Non-pigmented ciliary epithelial cell (primary cell): ENCODE results near the gene PISD.

Source experiments
- DNase-seq: peaks from one replicate; pipeline ENCODE4 v3.0.0-alpha.2; 2010; ENCODE audit warnings: low read depth

The PISD gene

DNA sequence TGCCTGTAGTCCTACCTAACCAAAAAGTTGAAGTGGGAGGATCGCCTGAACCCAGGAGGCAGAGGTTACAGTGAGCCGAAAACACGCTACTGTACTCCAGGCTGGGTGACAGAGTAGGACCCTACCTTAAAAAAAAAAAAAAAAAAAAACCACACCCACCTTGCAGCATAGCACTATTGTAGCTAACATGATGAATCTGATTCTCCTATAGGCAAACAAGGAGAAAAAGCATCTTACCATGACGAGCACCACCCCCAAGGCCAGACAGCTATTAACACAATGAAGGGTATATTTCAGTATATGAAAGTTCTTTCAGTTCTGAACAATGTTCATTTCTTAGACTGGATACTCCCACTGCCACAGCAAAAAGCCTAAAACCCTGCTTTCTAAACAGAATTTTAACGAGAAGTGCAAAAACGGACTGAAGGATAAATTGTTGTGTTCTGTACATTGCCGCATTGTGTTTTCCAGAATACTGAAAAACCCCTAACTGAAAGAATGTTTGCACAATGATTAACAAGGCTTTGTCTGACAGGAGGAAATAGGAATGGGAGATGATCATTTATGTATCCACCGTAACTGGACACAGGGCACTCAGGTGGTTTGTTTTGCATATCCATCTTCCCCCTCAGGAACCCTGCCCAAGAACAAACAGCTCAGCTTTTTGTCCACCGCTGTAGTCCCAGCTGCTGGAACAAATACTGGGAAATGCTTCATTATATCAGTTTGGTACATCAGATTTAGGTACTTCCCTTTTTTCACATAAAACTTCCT, 8.9 kb downstream of the PISD start:
- DNase-seq, result no peak

DNA sequence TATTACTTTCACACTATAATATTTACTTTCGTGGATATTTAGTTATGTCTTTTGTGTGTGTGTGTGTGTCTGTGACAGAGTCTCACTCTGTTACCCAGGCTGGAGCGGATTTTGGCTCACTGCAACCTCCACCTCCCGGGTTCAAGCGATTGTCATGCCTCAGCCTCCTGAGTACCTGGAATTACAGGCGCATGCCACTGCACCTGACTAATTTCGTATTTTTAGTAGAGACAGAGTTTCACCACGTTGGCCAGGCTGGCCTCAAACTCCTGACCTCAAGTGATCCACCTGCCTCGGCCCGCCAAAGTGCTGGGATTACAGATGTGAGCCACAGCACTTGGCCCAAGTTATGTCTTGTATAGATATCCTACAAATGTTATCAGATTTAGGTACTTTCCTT, 9.9 kb downstream of the PISD start:
- no peak for DNase-seq

DNA sequence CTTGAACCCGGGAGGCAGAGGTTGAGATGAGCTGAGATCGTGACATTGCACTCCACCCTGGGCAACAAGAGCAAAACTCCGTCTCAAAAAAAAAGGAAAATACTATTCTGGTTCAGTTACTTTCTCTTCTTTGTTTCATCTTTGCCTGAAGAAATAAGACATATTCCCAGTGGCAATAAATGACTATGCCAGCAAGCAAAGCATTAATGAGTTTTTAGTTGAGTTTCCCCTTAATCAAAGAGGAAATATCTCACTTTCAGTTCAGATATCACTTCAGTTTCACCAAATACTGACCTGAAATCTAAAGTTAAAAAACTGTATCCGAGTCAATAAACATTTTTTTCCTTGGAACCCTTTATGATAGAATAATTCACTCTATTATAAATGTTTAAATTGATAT, 10.4 kb downstream of the PISD start:
- DNase-seq, result no peak

DNA sequence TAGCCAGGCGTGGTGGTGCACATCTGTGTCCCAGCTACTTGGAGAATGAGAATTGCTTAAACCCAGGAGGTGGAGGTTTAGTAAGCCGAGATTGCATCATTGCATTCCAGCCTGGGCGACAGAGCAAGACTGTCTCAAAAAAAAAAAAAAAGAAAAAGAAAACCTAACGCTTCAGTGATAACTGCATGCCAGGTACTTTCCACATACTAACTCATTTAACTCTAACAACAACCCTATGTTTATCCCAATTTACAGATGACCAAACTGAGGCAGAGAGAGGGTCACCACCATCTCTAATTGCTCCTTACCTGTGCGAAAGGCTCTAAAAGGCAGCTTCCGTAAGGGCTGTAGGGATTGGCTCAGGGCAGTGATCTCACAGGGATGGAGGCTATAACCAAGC, 11.6 kb downstream of the PISD start:
- no peak for DNase-seq

- DNase-seq, result peak; percentile 81
Measured at GRCh38 chr22:31647523-31648320, 14.3 kb downstream of the PISD start.

- no peak for DNase-seq
Measured at GRCh38 chr22:31647066-31647465, 14.9 kb downstream of the PISD start.

- DNase-seq, result peak; percentile 96
Measured at GRCh38 chr22:31646186-31647019, 15.6 kb downstream of the PISD start.

GRCh38 chr22:31639436-31640039, 22.5 kb downstream of the PISD start:
- DNase-seq, result no peak

DNA sequence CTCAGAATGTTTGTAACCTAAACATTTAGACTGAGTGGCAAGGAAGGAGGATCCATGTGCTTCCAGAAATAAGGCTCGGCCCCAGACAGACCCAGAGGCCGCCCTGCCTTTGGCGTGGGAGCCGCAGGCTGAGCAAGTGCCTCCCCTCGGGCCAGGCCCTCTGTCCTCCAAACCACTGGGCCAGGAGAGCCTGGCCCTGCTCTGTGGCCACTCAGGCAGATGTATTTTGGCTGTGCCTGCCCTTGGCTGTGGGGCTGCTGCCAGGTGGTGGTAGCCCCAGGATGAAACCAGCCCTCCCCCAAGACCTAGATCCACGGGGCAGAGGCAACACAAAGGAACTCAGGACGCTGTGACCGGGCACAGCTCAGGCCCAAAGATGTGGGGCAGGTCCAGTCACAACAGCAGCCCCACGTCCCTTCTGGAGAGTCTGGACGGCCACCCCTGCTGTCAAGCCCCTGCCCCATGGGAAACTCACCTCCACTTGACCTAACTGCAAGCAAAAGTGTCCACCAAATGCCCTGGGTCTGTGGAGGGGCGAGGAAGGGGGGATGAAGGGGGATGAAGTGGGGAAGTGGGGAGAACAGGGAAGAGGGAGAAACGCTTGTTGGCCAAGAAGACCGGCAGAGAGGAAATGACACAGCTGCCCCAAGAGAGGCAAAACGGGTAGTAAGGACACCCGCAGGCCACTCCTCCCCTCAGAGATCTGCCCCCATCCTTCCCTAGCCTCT, 24.0 kb downstream of the PISD start:
- no peak for DNase-seq

- DNase-seq, result no peak
Measured at GRCh38 chr22:31637447-31637890, 24.5 kb downstream of the PISD start.

DNA sequence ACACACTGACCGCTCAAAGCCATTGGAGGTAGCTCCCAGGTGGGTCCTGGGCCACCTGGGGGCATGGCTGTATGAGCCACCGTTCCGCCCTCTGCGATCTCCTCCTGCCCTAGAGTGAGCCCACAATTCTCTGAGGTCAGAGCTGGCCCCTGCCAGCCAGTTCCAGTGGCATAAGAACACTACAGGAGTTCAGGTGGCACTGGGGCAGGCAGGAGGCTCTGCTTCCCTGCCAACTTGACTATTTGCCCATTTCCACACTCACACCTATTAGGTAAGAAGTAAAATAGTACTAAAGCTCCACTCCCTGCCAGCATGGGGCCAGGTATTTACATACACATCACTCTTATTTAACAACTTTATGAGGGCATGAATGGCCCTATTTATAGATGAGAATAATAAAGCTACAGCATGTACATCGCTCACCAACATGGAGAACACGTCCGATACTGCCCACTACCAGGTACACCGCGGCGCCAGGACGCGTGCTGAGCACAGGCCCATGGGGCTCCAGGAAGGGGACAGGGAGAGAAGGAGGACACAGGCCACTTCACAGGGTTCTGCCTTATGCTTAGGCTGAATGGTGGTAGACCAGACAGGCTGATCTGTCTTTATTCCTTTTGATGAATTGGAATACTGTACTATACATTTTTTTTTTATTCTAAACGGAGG, 26.2 kb downstream of the PISD start:
- no peak for DNase-seq

DNA sequence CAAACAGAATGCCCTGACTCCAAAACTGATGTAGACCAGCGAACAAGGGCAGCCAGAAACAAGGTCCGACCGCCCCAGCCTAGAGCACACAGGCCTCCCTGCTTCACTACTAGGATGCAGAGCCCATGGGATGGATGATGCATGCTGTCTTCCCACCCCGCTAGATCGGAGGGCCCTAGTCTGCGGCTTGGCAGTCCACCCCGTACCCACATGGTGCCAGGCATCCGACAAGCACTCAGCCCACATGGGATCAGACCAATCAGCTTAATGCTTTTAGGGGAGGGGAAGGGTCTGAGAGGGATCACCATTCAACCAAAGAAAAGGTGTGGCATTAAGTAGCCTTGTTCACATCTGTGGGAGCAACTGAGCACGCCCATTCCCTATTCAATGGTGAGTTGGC, 30.6 kb downstream of the PISD start:
- no peak for DNase-seq

- DNase-seq, result no peak
Measured at GRCh38 chr22:31630331-31631329, 31.4 kb downstream of the PISD start.

- DNase-seq, result no peak
Measured at GRCh38 chr22:31629741-31630184, 32.3 kb downstream of the PISD start.

GRCh38 chr22:31628969-31629708, 32.9 kb downstream of the PISD start:
- no peak for DNase-seq

- DNase-seq, result no peak
Measured at GRCh38 chr22:31628362-31628761, 33.7 kb downstream of the PISD start.

DNA sequence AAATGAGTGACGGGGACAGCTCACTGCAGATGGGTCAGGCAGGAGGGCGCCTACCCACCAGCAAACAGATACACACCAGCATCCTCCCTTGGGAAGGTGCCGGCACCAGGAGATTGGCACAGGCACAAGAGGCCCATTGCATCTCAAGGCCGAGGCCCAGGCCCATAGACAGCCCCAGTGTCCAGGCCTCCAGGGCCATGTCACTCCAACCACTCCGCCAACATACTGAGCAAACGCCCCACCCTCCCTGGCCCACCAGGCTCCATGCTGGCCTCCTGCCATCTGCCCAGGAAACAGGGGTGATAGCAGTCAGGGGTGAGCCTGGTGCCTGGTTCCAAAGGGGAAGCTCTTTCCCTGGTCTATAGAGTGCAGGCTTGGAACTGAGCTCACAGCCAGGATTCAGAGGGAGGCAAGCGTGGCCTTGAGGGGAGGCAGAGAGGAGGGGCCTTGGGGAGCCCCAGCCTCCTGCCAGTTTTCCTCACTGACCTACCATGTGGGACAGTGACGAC, 34.7 kb downstream of the PISD start:
- DNase-seq, result no peak

DNA sequence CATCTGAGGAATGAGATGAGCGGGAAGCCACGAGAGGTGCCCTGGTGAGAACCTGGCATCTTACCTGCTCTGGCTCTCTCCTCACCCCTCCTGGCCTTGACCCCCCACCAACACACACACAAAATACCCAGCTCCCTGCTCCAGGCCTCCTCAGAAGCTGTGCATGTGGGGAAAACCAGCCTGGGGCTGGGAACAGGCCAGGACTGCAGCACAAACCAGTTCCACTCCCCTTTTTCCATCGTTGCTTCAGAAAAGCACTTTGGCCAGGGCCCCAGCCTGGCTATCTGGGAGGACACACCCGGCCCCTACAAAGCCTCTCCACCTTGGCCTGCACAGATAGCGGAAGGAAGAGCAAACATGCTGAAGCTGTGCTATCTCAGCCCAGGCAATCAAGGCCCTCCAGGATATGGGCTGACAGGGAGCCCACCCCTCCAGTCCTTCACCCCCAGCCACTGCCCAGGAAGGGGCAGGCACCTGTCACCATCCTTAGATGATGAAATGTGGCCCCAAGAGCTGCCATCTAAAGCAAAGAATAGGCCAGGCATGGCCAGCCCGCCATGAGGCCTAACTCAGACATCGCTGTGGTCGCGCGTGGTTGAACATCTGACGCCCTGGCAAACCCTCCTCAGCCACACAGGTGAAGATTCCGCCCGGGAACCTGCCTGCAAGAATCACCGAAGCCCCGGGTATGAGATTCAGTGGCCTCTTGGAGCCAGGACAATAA, 35.4 kb downstream of the PISD start:
- DNase-seq, result no peak
